ENCODE data around the gene FAM32A.

The FAM32A gene

GRCh38 chr19:16235811-16236652, 50.8 kb downstream of the FAM32A start:
- Mint-ChIP-seq H3K9me3 (no peaks in the 10 kb centered on the region), H3K36me3 (ENCODE audit: low read depth) (peaks cover 30% of the 10 kb centered on the region), H3K27me3 (ENCODE audit: low read depth) (no peaks in the 10 kb centered on the region), H3K27ac (no peak overlapping the region), H3K4me1 (no peaks in the 10 kb centered on the region), H3K4me3 (no peak overlapping the region)
- no peak for TF ChIP-seq CTCF (IDR thresholded peaks at IDR 0.05; ENCODE audit: unreplicated experiment in 3 of 3)
